Smooth muscle cell of the coronary artery (primary cell): ENCODE data around the gene GPR61. TPM values are rescaled to one million over a fixed set of nuclear protein-coding genes. Genes with fewer than 3 reads are reported as not detected.

Source experiments
- total RNA-seq: library from RNA; depleted of rRNA; stranded (reverse); fragments of >200 nt; gene quantifications from 2 replicates; pipeline ENCODE4 v1.2.3, GENCODE V29; 2014; ENCODE audit warnings: low replicate concordance

Gene GPR61, protein sequence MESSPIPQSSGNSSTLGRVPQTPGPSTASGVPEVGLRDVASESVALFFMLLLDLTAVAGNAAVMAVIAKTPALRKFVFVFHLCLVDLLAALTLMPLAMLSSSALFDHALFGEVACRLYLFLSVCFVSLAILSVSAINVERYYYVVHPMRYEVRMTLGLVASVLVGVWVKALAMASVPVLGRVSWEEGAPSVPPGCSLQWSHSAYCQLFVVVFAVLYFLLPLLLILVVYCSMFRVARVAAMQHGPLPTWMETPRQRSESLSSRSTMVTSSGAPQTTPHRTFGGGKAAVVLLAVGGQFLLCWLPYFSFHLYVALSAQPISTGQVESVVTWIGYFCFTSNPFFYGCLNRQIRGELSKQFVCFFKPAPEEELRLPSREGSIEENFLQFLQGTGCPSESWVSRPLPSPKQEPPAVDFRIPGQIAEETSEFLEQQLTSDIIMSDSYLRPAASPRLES
- not detected in 2 replicates for total RNA-seq

GRCh38 chr1:109539676-109540075, at the start of gene GPR61:
TSS of gene GPR61 (plus strand) at chr1:109539872. CDS start at chr1:109543023, 3,151 bp downstream.

GRCh38 chr1:109493805-109494539, 45.7 kb upstream of the GPR61 start, which contains the start of gene CYB561D1:
TSS of gene CYB561D1 (plus strand) at chr1:109494094. CDS start at chr1:109494140, 46 bp downstream.

DNA sequence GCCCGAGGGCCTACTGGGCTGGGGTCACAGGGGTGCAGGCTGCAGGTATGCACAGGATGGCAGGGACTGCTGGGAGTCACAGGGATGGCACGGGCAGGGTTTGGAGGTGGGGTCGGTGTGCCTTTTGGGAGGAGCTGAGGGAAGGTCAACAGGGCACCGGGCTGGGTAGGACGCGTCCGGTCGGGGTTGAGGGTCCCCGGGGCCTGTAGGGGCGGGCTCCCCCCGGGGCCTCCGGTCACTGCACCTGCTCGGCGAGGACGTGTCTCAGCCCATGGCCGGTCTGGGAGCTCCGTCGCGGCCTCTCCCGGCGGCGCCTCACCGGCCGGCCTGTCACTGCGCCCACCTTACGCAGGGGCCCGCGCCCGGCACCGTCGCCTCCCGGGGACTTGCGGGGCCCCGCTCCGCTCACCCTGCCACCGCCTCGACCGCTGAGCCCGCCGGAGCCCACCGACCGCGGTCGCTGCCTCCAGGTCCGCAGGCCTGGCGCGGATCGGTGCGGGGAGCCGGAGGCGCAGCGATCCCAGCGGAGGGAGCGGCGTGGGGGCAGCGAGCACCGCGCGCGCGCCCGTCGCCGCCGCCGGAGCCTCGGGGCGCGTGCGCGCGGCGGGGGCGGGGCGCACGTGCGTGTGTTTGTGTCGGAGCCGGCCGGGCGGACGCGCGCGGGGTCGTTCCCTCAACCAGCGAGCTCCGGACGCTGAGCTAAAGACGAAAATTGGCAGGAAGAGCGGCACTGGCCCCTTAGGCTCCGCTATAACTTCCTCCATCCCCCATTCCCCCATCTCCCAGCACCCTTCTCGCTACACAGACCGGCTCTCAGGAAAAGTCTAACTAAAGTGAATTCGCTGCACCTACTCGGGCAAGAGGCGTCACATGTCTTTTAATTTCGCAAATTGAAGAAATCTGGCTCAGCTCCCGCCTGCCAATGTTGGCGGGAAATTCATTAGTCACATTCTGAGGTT, 30.2 kb upstream of the GPR61 start, which contains the start of gene AMIGO1:
TSS of gene AMIGO1 (minus strand) at position 552 of the 959 bp plus-strand sequence. CDS start 815 bp downstream, outside the sequence.

DNA sequence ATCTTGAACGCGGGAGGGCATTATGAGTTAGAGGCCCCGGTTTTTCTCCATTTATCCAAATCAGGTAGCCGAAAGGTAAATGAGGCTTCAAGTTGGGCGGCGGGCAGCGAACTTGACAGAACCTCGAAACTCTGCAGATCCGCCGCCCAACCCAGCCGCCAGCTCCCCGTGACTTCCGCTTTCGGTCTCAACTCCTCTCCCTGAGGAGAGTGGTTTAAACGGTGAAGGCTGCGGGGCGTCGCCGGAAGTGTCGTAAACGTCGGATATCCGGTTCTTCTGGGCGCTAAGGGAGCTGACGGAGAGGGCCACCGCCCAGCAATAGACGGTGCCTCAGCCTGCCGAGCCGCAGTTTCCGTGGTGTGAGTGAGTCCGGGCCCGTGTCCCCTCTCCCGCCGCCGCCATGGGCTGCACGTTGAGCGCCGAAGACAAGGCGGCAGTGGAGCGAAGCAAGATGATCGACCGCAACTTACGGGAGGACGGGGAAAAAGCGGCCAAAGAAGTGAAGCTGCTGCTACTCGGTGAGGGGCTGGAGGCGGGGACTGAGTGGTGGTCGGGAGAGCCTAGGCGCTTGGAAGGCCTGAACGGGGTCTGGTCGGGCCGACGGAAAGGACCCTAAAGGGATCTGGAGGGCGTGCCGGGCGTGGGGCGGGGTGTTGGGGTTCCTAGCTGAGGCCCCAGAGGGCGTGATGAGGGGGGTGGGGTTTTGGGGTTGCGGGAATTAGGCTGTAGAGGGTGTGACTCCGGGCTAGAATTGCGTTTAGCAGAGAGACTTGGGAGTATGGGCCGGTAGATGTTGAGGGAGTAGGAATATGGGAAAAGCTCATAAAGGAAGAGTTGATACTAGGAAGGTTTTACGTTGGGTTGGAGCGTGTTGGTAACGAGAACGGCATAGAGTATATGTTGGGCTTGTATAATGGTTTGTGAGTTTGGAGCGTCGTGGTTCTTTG, 8.9 kb downstream of the GPR61 start, which contains the start of gene GNAI3:
TSS of gene GNAI3 (plus strand) at position 295 of the 947 bp plus-strand sequence. CDS start at position 401, 106 bp downstream.

Other genes starting within 250 kb of the GPR61 start
- gene MYBPHL, start 232.9 kb upstream of the GPR61 start, total RNA-seq, result not detected in 2 replicates
- 8.2 and 9.7 TPM in 2 replicates for gene SORT1, start 142.0 kb upstream of the GPR61 start, total RNA-seq
- gene PSMA5, start 113.4 kb upstream of the GPR61 start, total RNA-seq, result 49.5 and 49.8 TPM in 2 replicates
- 1.8 TPM in 1 of 2 replicates, not detected in the other for gene SYPL2, start 73.3 kb upstream of the GPR61 start, total RNA-seq
- 0.90 and 2.0 TPM in 2 replicates for gene ATXN7L2, start 56.0 kb upstream of the GPR61 start, total RNA-seq
- 3.2 and 4.3 TPM in 2 replicates for gene CYB561D1, start 45.8 kb upstream of the GPR61 start, total RNA-seq
- 0.15 and 2.1 TPM in 2 replicates for gene AMIGO1, start 30.1 kb upstream of the GPR61 start, total RNA-seq
- gene GNAI3, start 8.7 kb downstream of the GPR61 start, total RNA-seq, result 13.0 and 13.8 TPM in 2 replicates
- gene GNAT2, start 79.7 kb downstream of the GPR61 start, total RNA-seq, result 0.38 TPM in 1 of 2 replicates, not detected in the other
- gene AMPD2, start 80.0 kb downstream of the GPR61 start, total RNA-seq, result 65.4 and 69.8 TPM in 2 replicates
- 5.7 and 9.9 TPM in 2 replicates for gene GSTM4, start 116.2 kb downstream of the GPR61 start, total RNA-seq
- gene GSTM2, start 128.2 kb downstream of the GPR61 start, total RNA-seq, result 8.0 and 15.0 TPM in 2 replicates
- gene GSTM1, start 147.9 kb downstream of the GPR61 start, total RNA-seq, result 6.1 and 8.8 TPM in 2 replicates
- 0.60 and 9.0 TPM in 2 replicates for gene GSTM5, start 172.4 kb downstream of the GPR61 start, total RNA-seq
- 37.6 and 107 TPM in 2 replicates for gene GSTM3, start 201.2 kb downstream of the GPR61 start, total RNA-seq
- gene EPS8L3, start 224.1 kb downstream of the GPR61 start, total RNA-seq, result not detected in 2 replicates